ENCODE measurements around the gene UTP15. TPM values are rescaled to one million over a fixed set of nuclear protein-coding genes. Genes with fewer than 3 reads are reported as not detected.

Gene UTP15
- total and polyA plus RNA-seq, 2 donors (not counting 3 experiments of a cell fraction or from before 2014, with no cell fraction given): 11.7 to 25.2 TPM

DNA sequence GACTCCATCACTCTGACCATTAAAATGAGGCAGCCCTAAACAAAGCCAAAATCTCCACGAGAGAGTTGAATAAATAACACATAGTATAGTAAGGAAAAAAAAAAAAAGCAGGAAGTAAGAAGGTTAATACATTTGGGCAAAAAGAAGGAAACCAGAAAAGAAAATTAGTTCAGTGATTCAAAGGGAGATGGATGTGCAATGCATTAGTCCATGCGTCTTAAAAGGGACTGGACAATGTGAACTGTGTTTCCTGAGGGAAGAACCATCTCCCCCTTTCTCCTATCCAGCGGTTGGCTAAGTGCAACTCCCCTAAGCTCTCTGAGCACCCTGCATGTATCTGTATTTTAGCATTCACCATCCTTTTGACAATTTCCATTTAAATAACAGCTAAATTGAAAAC is 1.5 kb upstream of the UTP15 start:
- no peaks in the 10 kb centered on the region for H3K36me3 ChIP-seq (ENCODE audit: control insufficient read depth in 2 of 2, extremely low read depth in 1 of 2, insufficient read depth in 2 of 2, low read length in 2 of 2)
- no peaks in the 10 kb centered on the region for H3K9me1 ChIP-seq (replicated peaks; ENCODE audit: control insufficient read depth, extremely low read depth, insufficient read depth, low read length)
- H2AFZ ChIP-seq (ENCODE audit: low read depth, low read length): peak overlapping the region; percentile 42
- H3K4me2 ChIP-seq (ENCODE audit: insufficient read depth, low read length): peak overlapping the region; percentile 89
- H3K27ac ChIP-seq (ENCODE audit: insufficient read depth, low read depth, low read length): no peak overlapping the region
- intact Hi-C loops (cut with micrococcal nuclease): loop anchor here (2.0 kb wide), 1 partner anchor 19 kb away; no protein-coding TSS in a partner anchor
- H3K79me2 ChIP-seq (ENCODE audit: control insufficient read depth, insufficient read depth, low read length): peaks cover 33% of the 10 kb centered on the region
- DNase-seq (ENCODE audit: low read depth, low spot score): peak; percentile 3
- peak overlapping the region; percentile 81 for H3K9ac ChIP-seq (replicated peaks; ENCODE audit: extremely low read depth, insufficient read depth, low read length)
- H3K4me3 ChIP-seq (replicated peaks in 1 of 3; ENCODE audit: insufficient read depth in 1 of 3, low read depth in 1 of 3, low read length in 3 of 3): peak overlapping the region in 2 of 3 experiments; percentile 84 to 92
- H4K20me1 ChIP-seq (replicated peaks; ENCODE audit: control insufficient read depth, extremely low read depth, insufficient read depth, low read length): no peaks in the 10 kb centered on the region
- no peaks in the 10 kb centered on the region for H3K27me3 ChIP-seq (ENCODE audit: control insufficient read depth in 2 of 2, insufficient read depth in 2 of 2, low read length in 2 of 2)
- peaks cover 18% of the 10 kb centered on the region for H3K4me1 ChIP-seq (ENCODE audit: control insufficient read depth, extremely low read depth, insufficient read depth, low read length)
- BruUV-seq (replicated peaks): no TSS peak
- CTCF ChIA-PET: interaction anchor here (0.9 to 1.3 kb wide), 2 partner anchors 27 to 44 kb away, joined by 3 to 4 read pairs; no protein-coding TSS in a partner anchor
- TF ChIP-seq POLR2A (IDR thresholded peaks at IDR 0.05; ENCODE audit: low read depth, low read length) (no peak), POLR2AphosphoS5 (IDR thresholded peaks at IDR 0.05; ENCODE audit: insufficient read depth, low read depth, low read length) (no peak), EZH2 (IDR thresholded peaks at IDR 0.05; ENCODE audit: borderline replicate concordance, low read depth, low read length, severe bottlenecking) (no peak), JUN (IDR thresholded peaks at IDR 0.05; ENCODE audit: borderline replicate concordance, insufficient read depth, insufficient read length, low read depth) (no peak), MYC (IDR thresholded peaks at IDR 0.05; ENCODE audit: low read depth, low read length) (no peak), GATA2 (IDR thresholded peaks at IDR 0.05; ENCODE audit: insufficient read depth, insufficient read length, low read depth, low read length) (no peak), FOS (IDR thresholded peaks at IDR 0.05; ENCODE audit: borderline replicate concordance, insufficient read depth, low read length) (no peak)
- TF ChIP-seq, protein P1, sequence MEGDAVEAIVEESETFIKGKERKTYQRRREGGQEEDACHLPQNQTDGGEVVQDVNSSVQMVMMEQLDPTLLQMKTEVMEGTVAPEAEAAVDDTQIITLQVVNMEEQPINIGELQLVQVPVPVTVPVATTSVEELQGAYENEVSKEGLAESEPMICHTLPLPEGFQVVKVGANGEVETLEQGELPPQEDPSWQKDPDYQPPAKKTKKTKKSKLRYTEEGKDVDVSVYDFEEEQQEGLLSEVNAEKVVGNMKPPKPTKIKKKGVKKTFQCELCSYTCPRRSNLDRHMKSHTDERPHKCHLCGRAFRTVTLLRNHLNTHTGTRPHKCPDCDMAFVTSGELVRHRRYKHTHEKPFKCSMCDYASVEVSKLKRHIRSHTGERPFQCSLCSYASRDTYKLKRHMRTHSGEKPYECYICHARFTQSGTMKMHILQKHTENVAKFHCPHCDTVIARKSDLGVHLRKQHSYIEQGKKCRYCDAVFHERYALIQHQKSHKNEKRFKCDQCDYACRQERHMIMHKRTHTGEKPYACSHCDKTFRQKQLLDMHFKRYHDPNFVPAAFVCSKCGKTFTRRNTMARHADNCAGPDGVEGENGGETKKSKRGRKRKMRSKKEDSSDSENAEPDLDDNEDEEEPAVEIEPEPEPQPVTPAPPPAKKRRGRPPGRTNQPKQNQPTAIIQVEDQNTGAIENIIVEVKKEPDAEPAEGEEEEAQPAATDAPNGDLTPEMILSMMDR (IDR thresholded peaks at IDR 0.05; ENCODE audit: extremely low read depth in 1 of 2, insufficient read depth in 1 of 2, low read depth in 1 of 2, low read length in 2 of 2): no peak
- TF ChIP-seq, protein P2, sequence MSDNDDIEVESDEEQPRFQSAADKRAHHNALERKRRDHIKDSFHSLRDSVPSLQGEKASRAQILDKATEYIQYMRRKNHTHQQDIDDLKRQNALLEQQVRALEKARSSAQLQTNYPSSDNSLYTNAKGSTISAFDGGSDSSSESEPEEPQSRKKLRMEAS (IDR thresholded peaks at IDR 0.05; ENCODE audit: insufficient read depth, insufficient read length): no peak
- dilution Hi-C loops (cut with MboI; ENCODE audit: extremely low pct_ligation_motif_present, low sequenced_read_pairs): no loop called here
- POLR2A ChIA-PET: no interaction called here
- no peak for FAIRE-seq
- H3K9me3 ChIP-seq (replicated peaks; ENCODE audit: control insufficient read depth, insufficient read depth, low read length): no peaks in the 10 kb centered on the region

Measured in endothelial cell of umbilical vein (primary cell).